NT2/D1 (cell line): ENCODE measurements around the gene PGGHG.

Experiments used
- DNase-seq: peaks from one replicate; pipeline ENCODE4 v3.0.0-alpha.2; 2011; ENCODE audit warnings: low read depth, low spot score
- H3K27me3 ChIP-seq: 2 replicates; pipeline ENCODE4 v1.6.0; 2011; ENCODE audit warnings: mild to moderate bottlenecking; ENCODE audit not compliant: insufficient read length, insufficient read depth
- H3K36me3 ChIP-seq: 2 replicates; pipeline ENCODE4 v1.6.1; 2011; ENCODE audit warnings: mild to moderate bottlenecking, low read length, mixed read lengths; ENCODE audit not compliant: insufficient read depth, insufficient read length
- H3K4me1 ChIP-seq: 2 replicates; pipeline ENCODE4 v1.5.1; 2011; ENCODE audit not compliant: insufficient read depth, insufficient read length
- H3K4me3 ChIP-seq: 2 replicates; pipeline ENCODE4 v1.5.1; 2011; ENCODE audit warnings: low read depth; ENCODE audit not compliant: insufficient read length
- H3K9ac ChIP-seq: 2 replicates; pipeline ENCODE4 v1.6.0; 2011; ENCODE audit warnings: low read depth; ENCODE audit not compliant: insufficient read length
- H3K9me3 ChIP-seq: 2 replicates; pipeline ENCODE4 v1.5.1; 2011; ENCODE audit warnings: mild to moderate bottlenecking, low read length; ENCODE audit not compliant: insufficient read depth
- SUZ12 ChIP-seq: IDR thresholded peaks from 2 replicates; pipeline ENCODE4 v1.6.1; 2011; ENCODE audit not compliant: insufficient read length, insufficient read depth; ENCODE audit errors: extremely low read depth
- YY1 ChIP-seq: IDR thresholded peaks from 2 replicates; pipeline ENCODE4 v1.6.1; 2011; ENCODE audit not compliant: insufficient read length, insufficient read depth
- ZNF274 ChIP-seq: IDR thresholded peaks from 2 replicates; pipeline ENCODE4 v1.6.1; 2011; ENCODE audit warnings: mild to moderate bottlenecking, low read depth, low read length

The PGGHG gene

DNA sequence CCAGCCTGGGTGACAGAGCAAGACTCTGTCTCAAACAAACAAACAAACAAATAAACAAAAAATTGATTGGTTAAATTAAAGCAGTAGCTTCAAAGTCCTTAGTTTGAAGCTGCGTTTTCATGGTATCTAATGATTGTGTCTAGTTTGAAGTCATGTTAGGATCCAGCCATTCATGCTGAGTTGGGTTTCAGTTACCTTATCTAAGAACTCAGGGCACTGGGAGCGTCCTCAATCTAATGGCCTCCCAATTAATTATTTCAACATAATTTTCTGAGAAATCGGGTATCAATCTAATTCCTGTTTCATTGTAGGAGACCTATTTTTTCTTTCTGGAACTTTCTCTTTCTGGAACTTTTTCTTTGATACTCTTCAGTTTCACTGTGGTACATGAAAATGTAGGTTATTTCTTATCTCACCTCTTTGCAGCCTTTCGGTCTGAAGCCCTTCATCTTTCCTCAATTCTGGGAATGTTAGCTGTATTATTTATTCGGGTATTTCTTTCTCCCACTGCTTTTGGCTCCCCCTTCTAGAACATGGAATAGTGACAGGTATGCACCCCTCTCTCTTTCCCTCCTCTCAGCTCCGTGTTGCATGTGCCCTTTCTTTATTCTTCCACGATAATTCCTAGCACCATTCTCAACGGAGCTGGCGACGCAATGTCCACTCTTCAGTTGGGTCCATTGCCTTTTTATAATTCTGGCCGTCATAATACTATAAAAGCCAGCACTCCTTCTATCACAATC lies 56.1 kb downstream of the PGGHG start:
- no peak overlapping the region for H3K4me3 ChIP-seq
- H3K9ac ChIP-seq, result no peak overlapping the region
- no peak for DNase-seq
- peaks cover 3% of the 10 kb centered on the region for H3K4me1 ChIP-seq
- no peak for TF ChIP-seq YY1
- TF ChIP-seq ZNF274, result no peak
- no peak for TF ChIP-seq SUZ12
- no peaks in the 10 kb centered on the region for H3K27me3 ChIP-seq
- peaks cover 8% of the 10 kb centered on the region; the same call in 1 of the 2 replicates for H3K9me3 ChIP-seq
- H3K36me3 ChIP-seq, result no peaks in the 10 kb centered on the region
